HG02678 (cell line): ENCODE data around the gene POU6F2.
A peak's percentile ranks its signal among the peaks of the same experiment; 100 is the strongest.

Experiments used
- ATAC-seq: cut with Tn5 transposase; IDR thresholded peaks from one replicate; pipeline ENCODE4 v1.9.1; 2021; ENCODE audit warnings: mild to moderate bottlenecking, moderate library complexity; ENCODE audit not compliant: unreplicated experiment

The POU6F2 gene

DNA sequence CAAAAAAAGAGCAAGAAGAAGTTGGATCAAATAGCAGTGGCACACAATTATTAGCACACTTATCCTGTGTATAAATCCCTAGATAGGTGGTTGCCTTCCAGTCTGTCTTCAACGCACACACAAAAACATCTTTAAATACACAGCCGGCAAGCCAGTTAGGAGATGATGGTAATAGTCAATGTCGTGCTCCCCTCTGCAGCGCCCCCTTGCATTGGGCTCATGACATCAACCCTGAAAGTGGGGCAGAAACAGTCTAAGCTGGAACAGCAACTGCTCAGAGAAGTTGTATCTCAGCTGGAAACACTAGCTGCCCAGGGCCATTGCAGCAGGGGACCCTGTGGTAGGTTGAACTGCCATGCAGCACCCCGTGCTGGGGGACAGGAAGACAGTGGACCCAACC is 409.0 kb downstream of the POU6F2 start:
- no peak for ATAC-seq

DNA sequence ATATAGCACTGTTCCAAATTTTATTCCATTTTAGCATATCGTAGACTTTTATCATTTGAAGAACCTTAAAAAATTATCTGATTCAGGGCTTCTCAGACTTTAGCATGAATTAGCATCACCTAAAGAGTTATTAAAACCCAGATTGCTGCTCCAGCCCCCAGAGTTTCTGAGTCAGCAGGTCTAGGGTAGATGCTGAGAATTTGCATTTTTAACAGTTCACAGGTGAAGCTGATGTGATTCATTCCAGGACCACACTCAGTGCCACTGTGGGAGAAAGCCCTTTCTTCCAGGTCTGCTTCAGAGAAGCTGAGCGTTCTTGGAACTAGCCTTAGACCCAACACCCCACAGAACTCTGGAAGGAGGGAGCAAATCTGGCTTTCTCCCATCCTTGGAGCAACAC is 414.4 kb downstream of the POU6F2 start:
- ATAC-seq: no peak

DNA sequence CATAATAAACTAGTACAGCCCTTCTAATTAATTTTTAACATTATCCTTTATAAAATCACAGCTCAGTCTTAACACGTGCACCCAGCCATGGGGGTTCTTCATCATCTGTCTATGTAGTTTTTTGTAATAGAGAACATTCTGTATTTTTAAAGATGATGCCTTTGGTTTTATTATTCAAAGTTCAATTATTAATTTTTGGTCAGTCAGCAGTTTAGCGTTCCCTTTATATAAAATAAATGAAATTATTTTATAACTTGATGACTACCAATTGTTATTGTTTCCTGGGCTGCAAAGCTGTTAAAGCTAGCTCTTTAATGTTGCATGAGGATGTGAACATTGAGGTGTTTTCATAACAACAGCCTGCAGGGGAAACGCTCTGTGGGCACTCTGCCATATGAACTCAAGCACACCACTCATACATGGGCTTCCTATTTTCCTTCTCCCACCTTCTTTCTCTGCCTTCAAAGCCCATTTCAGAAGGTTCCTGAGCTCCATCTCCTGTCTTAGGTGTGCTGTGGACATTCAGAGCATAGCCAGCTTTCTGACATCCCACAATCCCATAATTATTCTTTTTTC is 416.5 kb downstream of the POU6F2 start:
- no peak for ATAC-seq

DNA sequence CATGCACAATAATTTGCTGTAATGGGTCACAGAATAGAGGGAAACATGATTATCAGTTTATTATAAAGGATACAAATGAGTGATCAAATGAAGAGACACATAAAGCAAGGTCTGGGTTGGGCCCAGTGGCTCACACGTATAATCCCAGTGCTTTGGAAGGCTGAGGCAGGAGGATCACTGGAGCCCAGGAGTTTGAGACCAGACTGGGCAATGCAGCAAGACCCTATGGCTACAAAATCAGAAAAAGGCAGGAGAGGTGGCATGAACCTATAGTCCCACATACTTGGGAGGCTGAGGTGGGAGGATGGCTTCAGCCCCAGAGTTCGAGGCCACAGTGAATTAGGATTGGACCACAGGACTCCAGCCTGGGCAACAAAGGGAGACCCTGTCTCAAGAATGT is 421.7 kb downstream of the POU6F2 start:
- no peak for ATAC-seq

- ATAC-seq: no peak
These were observed 422.3 kb downstream of the POU6F2 start for GRCh38 chr7:39399986-39400385.

DNA sequence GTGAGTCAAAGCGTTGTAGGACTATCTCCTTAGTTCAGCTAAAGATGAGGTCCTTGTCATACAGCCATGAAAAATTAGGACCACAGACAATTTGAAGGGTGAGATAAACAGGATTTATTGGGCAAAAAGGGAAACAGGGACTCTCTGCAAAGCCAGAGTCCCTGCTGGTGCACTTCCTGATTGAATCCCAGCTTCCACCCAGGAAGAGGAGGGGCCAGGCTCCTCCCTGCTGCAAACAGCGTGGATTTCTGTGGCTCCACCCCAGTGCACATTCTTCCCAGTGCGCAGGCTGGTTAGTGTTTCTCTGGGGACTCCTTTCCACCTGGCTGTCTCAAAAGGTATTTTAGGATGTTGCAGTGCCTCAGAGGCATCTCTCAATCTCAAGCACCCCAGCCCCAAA is 423.1 kb downstream of the POU6F2 start:
- ATAC-seq: no peak

- ATAC-seq: no peak
These were observed 424.3 kb downstream of the POU6F2 start for GRCh38 chr7:39402034-39402433.

DNA sequence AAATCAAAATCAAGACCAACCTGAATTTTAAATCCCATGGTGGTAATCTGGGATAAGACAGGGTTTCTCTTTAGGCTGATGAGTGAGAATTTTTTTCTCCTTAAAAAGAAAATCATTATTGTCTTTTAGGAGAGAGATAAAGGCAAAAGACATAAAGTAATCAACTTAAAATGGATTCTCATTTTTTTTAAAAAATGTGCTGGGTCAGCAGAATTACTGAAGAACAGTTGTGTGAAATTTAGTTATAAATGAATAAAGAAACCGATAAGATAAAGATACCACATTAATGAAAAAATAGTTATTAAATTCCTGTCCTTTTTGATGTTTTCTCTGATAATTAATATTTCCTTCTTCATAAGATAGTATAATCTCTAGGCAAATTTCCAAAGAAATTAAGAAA is 427.2 kb downstream of the POU6F2 start:
- no peak for ATAC-seq

DNA sequence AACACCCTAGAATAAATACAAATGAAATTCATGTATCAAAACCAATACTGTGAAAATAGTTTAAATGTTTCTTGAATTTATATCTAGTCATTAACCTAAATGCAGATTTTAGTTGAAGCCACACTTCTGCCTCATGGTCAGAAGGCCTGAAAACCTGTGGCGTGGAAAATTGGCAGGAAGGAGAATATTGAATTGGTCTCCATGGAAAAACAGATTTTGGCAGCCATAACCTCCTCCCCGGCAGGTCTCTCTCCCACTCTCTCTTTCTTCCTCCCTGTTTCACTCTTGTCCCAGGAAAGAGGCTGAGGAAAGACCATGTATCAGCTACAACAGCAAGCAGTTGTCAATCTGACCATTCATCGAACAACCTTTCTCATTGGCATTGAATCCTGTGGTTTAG is 427.9 kb downstream of the POU6F2 start:
- no peak for ATAC-seq

DNA sequence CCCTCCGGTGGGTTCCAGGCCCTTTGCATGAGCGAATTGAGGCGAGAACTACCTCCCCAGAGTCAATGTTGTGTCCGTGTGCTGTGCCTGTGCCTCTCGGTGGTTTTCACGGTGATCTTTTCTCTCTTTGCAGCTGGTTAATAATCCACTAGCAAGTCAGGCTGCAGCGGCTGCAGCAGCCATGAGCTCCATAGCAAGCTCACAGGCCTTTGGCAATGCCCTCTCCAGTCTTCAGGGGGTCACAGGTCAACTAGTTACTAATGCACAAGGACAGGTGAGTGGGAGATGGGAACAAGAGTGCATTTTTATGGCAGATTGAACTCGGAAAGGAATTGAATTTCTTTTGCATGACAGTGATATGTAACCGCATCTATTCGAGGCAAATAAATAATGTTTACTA is 428.8 kb downstream of the POU6F2 start:
- no peak for ATAC-seq

GRCh38 chr7:39407137-39407536 is 429.4 kb downstream of the POU6F2 start:
- no peak for ATAC-seq

- ATAC-seq: no peak
These were observed 430.0 kb downstream of the POU6F2 start for GRCh38 chr7:39407723-39408122.

DNA sequence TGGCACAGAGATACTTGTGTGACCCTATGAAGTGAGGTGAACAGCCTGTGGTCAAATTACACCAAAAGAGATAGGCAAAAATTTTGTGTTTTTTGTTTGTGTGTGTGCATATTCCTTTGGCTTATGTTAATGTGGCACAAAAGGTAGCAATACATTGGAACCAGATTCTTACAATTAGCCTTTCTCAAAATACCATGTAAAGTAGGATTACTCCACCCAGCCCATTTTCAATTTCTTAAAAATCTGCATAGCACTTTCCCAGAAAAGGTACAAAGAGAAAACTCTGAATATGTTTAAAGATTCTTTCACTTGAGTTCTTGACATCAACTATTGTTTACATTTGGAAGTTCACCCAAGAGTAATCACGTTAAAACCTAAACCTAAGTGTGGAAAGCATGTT is 431.2 kb downstream of the POU6F2 start:
- no peak for ATAC-seq

DNA sequence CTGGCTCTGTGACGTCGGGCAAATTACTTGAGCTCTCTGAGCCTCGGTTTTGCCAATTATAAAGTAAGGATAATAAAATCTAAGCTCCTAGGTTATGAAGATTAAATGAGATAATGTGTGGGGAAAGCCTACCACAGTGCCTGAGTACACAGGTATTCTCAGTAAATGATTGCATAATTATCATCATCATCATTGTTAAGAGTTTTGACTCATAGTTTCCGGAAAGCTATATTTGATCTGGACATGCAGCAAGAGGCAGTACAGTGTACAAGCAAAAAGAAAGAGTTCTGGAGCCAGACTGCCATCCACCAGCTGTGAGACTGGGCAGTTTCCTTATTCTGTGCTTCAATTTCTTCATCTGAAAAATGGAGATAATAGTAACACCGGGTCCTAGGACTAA is 432.9 kb downstream of the POU6F2 start:
- no peak for ATAC-seq

- no peak for ATAC-seq
These were observed 436.0 kb downstream of the POU6F2 start for GRCh38 chr7:39413636-39414223.

DNA sequence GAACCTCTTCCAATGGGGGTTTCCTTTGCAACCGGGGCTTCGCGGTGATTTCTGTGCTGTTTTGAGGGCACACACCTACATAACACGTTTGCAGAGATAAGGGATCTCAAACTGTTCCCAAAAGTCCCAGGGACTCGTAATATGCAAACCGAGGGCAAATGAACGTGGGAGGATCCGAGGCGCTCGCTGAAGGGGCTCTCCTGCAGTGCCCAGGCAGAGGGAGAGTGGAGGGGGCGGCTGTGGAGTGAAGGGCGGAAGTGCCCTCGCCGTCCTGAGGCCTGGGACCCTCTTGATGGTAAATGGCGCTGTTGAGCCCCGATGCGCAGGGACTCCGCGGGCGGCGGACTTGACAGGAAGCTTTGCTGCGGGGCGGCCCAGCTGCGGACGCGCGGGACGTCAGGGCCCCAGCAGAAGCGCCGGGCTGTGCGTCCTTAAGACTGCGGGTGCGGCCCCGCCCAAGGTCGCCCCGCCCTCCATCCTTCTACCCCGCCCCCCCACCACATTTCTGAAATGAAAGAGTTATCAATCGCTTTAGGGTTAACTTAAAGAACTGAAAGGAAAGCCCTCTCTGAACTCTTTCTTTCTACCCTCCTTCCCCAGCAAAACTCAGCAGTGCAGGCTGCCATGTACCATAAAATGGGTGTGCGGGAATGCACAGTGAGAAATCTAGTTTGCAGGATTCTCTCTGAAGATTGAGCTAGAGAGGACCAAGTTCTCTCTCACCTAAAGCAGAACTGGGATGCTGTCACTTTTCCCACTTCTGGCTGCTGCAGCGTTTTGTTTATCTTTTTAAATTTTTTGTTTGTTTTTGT is 436.7 kb downstream of the POU6F2 start:
- peak; percentile 91 for ATAC-seq

- ATAC-seq: no peak
These were observed 437.5 kb downstream of the POU6F2 start for GRCh38 chr7:39415091-39415787.

DNA sequence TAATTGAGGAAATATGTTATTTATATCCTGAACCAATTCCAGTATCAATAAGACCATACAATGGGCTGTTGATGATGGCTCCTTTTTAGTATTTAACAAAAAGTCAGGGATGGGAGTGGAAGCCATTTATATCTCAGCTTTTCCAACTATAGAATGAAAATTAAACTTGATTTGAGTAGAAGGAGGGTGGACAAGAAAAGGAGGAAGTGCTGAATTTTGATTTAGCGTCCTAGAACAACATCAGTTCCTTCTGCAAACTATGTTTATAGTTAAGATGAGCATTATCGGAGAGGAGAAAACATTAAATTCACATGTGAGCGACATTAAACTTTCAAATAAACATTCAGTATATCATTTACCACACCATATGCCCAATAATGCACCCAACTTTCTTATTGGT is 439.2 kb downstream of the POU6F2 start:
- no peak for ATAC-seq

DNA sequence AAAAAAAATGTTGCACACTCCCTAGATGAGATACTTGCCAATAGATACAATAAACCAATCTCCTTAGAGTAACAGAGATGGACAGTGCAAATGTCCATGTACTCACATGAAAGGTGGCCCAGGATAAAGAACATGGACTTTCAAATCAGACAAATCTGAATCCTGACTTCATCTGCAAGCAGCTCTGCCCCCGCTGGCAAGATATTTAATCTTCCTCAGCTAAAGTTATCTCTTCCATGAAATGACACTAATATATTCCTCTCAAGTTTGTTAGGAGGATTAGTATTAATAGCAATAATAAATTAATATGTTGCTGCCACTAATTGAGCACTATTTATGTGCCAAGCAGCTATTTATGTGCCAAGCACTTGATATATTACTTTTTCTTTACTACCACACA is 439.9 kb downstream of the POU6F2 start:
- no peak for ATAC-seq

DNA sequence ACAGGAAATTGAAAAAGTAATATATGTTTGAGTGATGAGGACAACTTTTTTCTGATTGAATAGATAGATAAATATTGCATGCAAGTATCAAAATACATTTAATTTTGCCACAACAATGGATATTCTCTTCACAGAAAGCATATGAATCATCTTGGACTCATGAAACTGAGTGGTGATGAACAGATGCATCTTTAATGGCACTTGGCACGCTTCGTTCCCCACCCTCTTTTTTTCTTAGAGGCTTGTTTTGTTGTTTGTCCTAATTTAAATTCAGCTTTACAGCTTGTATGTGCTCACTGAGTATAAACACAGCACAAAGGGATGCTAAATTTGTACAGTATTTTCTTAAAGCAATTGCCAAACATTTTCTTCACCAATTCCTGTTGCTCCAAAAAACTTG is 443.5 kb downstream of the POU6F2 start:
- ATAC-seq: no peak

DNA sequence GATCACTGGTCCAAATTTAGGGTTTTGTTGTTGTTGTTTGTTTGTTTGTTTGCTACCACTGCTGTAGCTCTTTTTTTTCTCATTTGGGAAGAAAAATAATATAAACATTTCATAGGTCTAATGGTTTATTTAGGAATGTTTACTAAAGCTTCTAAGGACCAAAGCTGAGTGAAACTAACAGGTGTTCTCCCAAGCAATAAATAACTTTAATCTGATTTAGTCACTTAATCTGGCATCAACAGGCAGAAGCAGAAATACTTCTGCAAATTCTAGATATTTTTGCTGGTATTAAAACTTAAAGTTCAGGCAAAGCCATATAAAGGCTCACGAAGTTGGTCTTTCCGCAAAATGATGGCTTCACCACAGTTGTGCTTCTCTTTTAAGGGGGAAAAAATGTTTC is 444.0 kb downstream of the POU6F2 start:
- ATAC-seq: no peak

GRCh38 chr7:39428221-39428620 is 450.5 kb downstream of the POU6F2 start:
- no peak for ATAC-seq
